Activated B cell treated with CpG ODN at 0.5 μM for 24 hours (primary cell): ENCODE results near the gene IRF4. TPM values are rescaled to one million over a fixed set of nuclear protein-coding genes. Genes with fewer than 3 reads are reported as not detected.

Experiments used
- ATAC-seq: fragments of 200-7000 bp; cut with Tn5 transposase; one replicate; pipeline ENCODE4 v1.10.0; 2021; ENCODE audit warnings: low read depth, mild to moderate bottlenecking, moderate library complexity
- CTCF ChIA-PET: fragments of 350-600 bp; sonication (Branson Sonifier 250); formaldehyde crosslinking; loops from one replicate; lab custom pipeline; 2021; ENCODE audit warnings: antibody characterized with exemption; lab: Charles Lee
- POLR2A ChIA-PET: fragments of 350-600 bp; sonication (Branson Sonifier 250); formaldehyde crosslinking; loops from one replicate; lab custom pipeline; 2021; ENCODE audit warnings: antibody characterized with exemption; lab: Charles Lee
- DNase-seq: peaks from one replicate; pipeline ENCODE4 v3.0.0; 2022
- H3K27ac Mint-ChIP-seq: one replicate; pipeline ENCODE4 v1.8.0; 2020; ENCODE audit warnings: mixed read lengths
- H3K27me3 Mint-ChIP-seq: one replicate; pipeline ENCODE4 v1.8.0; 2021; ENCODE audit warnings: mixed read lengths
- H3K36me3 Mint-ChIP-seq: one replicate; pipeline ENCODE4 v1.8.0; 2021; ENCODE audit warnings: low read depth, mixed read lengths
- H3K4me1 Mint-ChIP-seq: one replicate; pipeline ENCODE4 v1.8.0; 2021; ENCODE audit warnings: mixed read lengths
- H3K4me3 Mint-ChIP-seq: one replicate; pipeline ENCODE4 v1.8.0; 2020; ENCODE audit warnings: mild to moderate bottlenecking, mixed read lengths
- H3K9me3 Mint-ChIP-seq: one replicate; pipeline ENCODE4 v1.8.0; 2020; ENCODE audit warnings: mixed read lengths
- CTCF ChIP-seq: fragments of 200-600 bp; IDR thresholded peaks from one replicate; pipeline ENCODE4 v1.8.0; 2022; ENCODE audit warnings: antibody characterized with exemption, mild to moderate bottlenecking
- intact Hi-C: fragments of 100-400 bp; cut with micrococcal nuclease; formaldehyde crosslinking; loops from one replicate; pipeline ENCODE4 v1.15.1; 2024
- total RNA-seq: library from RNA; stranded (reverse); gene quantifications from 2 replicates; pipeline ENCODE4 v1.2.3, GENCODE V29; 2022

IRF4 gene
- total RNA-seq, 1 donor from 2014 or later = 417 TPM

DNA sequence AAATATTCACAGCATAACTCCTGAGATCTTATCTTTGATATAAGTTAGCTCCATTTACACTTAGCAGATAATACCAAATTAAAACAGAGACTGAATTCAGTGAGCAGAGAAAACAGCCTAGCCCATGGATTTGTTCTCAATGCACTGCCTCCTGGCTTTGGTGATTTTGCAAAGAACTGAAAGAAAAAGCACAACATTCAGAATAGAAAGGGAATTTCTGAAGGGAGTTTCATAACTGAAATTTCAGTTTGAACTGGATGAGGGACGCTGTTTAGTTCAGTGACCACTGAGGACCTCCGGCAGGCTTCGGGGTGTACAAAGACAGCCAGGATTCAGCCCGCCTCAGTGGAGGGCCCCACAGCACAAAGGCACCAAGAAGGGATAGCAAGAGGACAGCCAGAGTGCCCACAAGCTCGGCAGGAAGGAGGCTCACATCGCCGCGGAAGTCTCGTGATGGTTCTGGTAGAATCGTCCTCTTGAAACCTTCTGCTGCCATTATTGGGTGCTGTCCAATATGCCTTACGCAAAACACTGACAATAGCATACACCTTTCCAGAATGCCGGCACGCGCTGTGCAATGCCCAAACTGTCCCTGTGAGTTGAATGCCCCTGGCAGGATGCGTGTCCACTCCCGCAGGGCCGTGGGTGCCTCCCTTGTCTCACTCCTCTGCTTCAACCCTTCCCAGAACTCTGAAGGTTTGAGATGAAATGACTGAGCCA is 9.7 kb upstream of the IRF4 start:
- no peak for TF ChIP-seq CTCF
- peaks cover 51% of the 10 kb centered on the region for H3K4me1 Mint-ChIP-seq
- H3K9me3 Mint-ChIP-seq = no peaks in the 10 kb centered on the region
- H3K36me3 Mint-ChIP-seq = no peaks in the 10 kb centered on the region
- peak overlapping the region; percentile 11 for H3K4me3 Mint-ChIP-seq
- H3K27me3 Mint-ChIP-seq = no peaks in the 10 kb centered on the region
- ChIA-PET POLR2A (interaction anchor here (6.8 kb wide), 1 partner anchor 10 kb away, joined by 84 read pairs; the partner anchor contains the start of gene IRF4), CTCF (no interaction called here)
- ATAC-seq = no peak
- intact Hi-C loops = no loop called here
- H3K27ac Mint-ChIP-seq = no peak overlapping the region
- no peak for DNase-seq

GRCh38 chr6:382883-383810 is 8.4 kb upstream of the IRF4 start:
- DNase-seq (no peak), ATAC-seq (no peak)
- ChIA-PET POLR2A (interaction anchor here (0.7 to 2.0 kb wide), 4 partner anchors 8 to 90 kb away, joined by 3 to 6 read pairs (median 4); partner anchors contain the start of genes DUSP22 and IRF4), CTCF (no interaction called here)
- Mint-ChIP-seq H3K27ac (no peak overlapping the region), H3K9me3 (no peaks in the 10 kb centered on the region), H3K4me3 (no peak overlapping the region), H3K36me3 (no peaks in the 10 kb centered on the region), H3K4me1 (peaks cover 38% of the 10 kb centered on the region), H3K27me3 (no peaks in the 10 kb centered on the region)
- intact Hi-C loops = no loop called here
- TF ChIP-seq CTCF = no peak

GRCh38 chr6:383856-384255 is 7.7 kb upstream of the IRF4 start:
- DNase-seq (no peak), ATAC-seq (no peak)
- CTCF ChIA-PET = no interaction called here
- Mint-ChIP-seq H3K4me3 (no peak overlapping the region), H3K27me3 (no peaks in the 10 kb centered on the region), H3K36me3 (no peaks in the 10 kb centered on the region), H3K27ac (no peak overlapping the region), H3K4me1 (peaks cover 34% of the 10 kb centered on the region), H3K9me3 (no peaks in the 10 kb centered on the region)
- TF ChIP-seq CTCF = no peak
- POLR2A ChIA-PET = interaction anchor here (1.2 to 2.0 kb wide), 3 partner anchors 8 to 91 kb away, joined by 3 to 6 read pairs (median 5); partner anchors contain the start of genes DUSP22 and IRF4
- intact Hi-C loops = no loop called here

- H3K27ac Mint-ChIP-seq = no peak overlapping the region
- no peaks in the 10 kb centered on the region for H3K9me3 Mint-ChIP-seq
- peaks cover 32% of the 10 kb centered on the region for H3K4me1 Mint-ChIP-seq
- H3K27me3 Mint-ChIP-seq = no peaks in the 10 kb centered on the region
- POLR2A ChIA-PET = interaction anchor here (1.1 to 2.0 kb wide), 3 partner anchors 89 to 196 kb away, joined by 3 to 6 read pairs (median 3); partner anchors contain the start of gene DUSP22
- TF ChIP-seq CTCF = no peak
- intact Hi-C loops = no loop called here
- no peak overlapping the region for H3K4me3 Mint-ChIP-seq
- CTCF ChIA-PET = no interaction called here
- ATAC-seq (no peak), DNase-seq (no peak)
- no peaks in the 10 kb centered on the region for H3K36me3 Mint-ChIP-seq
Observed at GRCh38 chr6:384898-385297, 6.7 kb upstream of the IRF4 start.

GRCh38 chr6:385614-386013 is 5.9 kb upstream of the IRF4 start:
- Mint-ChIP-seq H3K4me1 (peaks cover 32% of the 10 kb centered on the region), H3K9me3 (no peaks in the 10 kb centered on the region), H3K27me3 (no peaks in the 10 kb centered on the region), H3K36me3 (no peaks in the 10 kb centered on the region), H3K27ac (no peak overlapping the region), H3K4me3 (no peak overlapping the region)
- CTCF ChIA-PET = no interaction called here
- DNase-seq (no peak), ATAC-seq (no peak)
- no peak for TF ChIP-seq CTCF
- intact Hi-C loops = no loop called here
- POLR2A ChIA-PET = interaction anchor here (1.7 kb wide), 1 partner anchor 197 kb away, joined by 3 read pairs; no protein-coding TSS in a partner anchor
